ENCODE results near the gene F8.

DNA sequence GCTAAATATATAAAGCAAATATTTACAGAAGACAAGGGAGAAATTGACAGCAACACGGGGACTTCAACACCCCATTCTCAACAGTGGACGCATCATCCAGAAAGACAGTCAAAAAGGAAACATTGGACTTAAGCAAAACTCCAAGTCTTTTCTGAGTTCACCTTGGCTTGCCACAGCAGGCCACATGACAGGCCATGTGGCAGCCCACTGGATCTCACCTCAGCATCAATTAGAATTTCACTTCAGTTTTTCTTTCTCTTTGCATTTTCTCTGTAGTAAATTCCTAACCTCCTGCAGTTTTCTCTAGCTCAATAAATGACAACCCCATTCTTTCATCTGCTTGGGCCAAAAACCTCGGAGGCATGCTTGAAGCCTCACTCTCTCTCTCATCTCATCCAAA is 200.5 kb downstream of the F8 start:
- TF ChIP-seq CTCF (conservative IDR thresholded peaks at IDR 0.05; ENCODE audit: low read length) (no peak), EZH2phosphoT487 (IDR thresholded peaks at IDR 0.05; ENCODE audit: borderline replicate concordance) (no peak)
